Ascending aorta (tissue), 2 donors: ENCODE measurements around the gene PCBP3. TPM values are rescaled to one million over a fixed set of nuclear protein-coding genes. Genes with fewer than 3 reads are reported as not detected.

Source experiments
- DNase-seq, 2 donors: peaks; one replicate each; pipeline ENCODE4 v3.0.0-alpha.2; 2019; ENCODE audit warnings: low spot score in 2 of 2
- H3K27ac ChIP-seq, 2 donors: fragments of 200-600 bp; sonication (generic); one replicate each; pipeline ENCODE4 v1.5.1; 2016 to 2017; ENCODE audit warnings: mild to moderate bottlenecking in 1 of 2
- H3K27me3 ChIP-seq: fragments of 200-600 bp; sonication (generic); one replicate; pipeline ENCODE4 v1.5.1; 2017
- H3K36me3 ChIP-seq, 2 donors: fragments of 200-600 bp; sonication (generic); one replicate each; pipeline ENCODE4 v1.5.1; 2016
- H3K4me1 ChIP-seq, 2 donors: fragments of 200-600 bp; sonication (generic); one replicate each; pipeline ENCODE4 v1.5.1; 2016 to 2017; ENCODE audit warnings: mild to moderate bottlenecking in 1 of 2
- H3K4me3 ChIP-seq, 2 donors: fragments of 200-600 bp; sonication (generic); one replicate each; pipeline ENCODE4 v1.5.1; 2016 to 2017; ENCODE audit warnings: mild to moderate bottlenecking in 1 of 2
- H3K9me3 ChIP-seq, 2 donors: fragments of 200-600 bp; sonication (generic); one replicate each; pipeline ENCODE4 v1.5.1; 2016
- intact Hi-C: fragments of 100-400 bp; cut with DNase I; formaldehyde crosslinking; loops from one replicate; pipeline ENCODE4 v1.15.1; 2023
- total RNA-seq: library from RNA; depleted of rRNA; stranded (reverse); fragments of >200 nt; gene quantifications from one replicate; pipeline ENCODE4 v1.1.0, GENCODE V29; 2016
- TF ChIP-seq, protein P1 (sequence below), 3 experiments: fragments of 200-600 bp in 2 of 3; fragments of 450-650 bp in 1 of 3; sonication (generic) in 2 of 3; IDR thresholded peaks; one replicate each; pipeline ENCODE4 v1.5.1; 2016 to 2019; ENCODE audit warnings: antibody characterized with exemption in 3 of 3, mild to moderate bottlenecking in 1 of 3, moderate library complexity in 1 of 3

The PCBP3 gene
- total RNA-seq, 1 donor from 2014 or later, result not detected

DNA sequence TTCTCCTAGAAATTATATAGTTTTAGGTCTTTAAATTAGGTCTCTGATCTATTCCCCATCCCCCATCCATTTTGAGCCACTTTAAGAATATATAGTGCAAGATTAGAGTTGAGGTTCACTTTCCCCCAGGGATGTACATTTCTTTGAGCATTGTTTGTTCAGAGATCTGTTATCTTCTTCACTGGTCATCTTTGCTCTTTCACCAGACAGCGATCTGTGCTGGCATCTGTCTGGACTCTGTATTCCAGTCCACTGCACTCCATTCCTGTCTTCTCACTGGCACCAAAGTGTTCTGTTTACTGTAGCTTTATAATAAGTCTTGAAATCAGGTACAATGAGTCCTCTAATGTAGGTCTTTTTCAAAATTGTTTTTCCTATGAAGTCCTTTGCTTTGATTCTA is 112.5 kb downstream of the PCBP3 start:
- no peak overlapping the region for H3K27ac ChIP-seq
- intact Hi-C loops, result no loop called here
- no peaks in the 10 kb centered on the region for H3K27me3 ChIP-seq
- H3K9me3 ChIP-seq, result no peaks in the 10 kb centered on the region
- no peak overlapping the region for H3K4me3 ChIP-seq
- no peaks in the 10 kb centered on the region for H3K36me3 ChIP-seq
- H3K4me1 ChIP-seq, result no peaks in the 10 kb centered on the region
- DNase-seq, result no peak
- TF ChIP-seq, protein P1, sequence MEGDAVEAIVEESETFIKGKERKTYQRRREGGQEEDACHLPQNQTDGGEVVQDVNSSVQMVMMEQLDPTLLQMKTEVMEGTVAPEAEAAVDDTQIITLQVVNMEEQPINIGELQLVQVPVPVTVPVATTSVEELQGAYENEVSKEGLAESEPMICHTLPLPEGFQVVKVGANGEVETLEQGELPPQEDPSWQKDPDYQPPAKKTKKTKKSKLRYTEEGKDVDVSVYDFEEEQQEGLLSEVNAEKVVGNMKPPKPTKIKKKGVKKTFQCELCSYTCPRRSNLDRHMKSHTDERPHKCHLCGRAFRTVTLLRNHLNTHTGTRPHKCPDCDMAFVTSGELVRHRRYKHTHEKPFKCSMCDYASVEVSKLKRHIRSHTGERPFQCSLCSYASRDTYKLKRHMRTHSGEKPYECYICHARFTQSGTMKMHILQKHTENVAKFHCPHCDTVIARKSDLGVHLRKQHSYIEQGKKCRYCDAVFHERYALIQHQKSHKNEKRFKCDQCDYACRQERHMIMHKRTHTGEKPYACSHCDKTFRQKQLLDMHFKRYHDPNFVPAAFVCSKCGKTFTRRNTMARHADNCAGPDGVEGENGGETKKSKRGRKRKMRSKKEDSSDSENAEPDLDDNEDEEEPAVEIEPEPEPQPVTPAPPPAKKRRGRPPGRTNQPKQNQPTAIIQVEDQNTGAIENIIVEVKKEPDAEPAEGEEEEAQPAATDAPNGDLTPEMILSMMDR (IDR thresholded peaks at IDR 0.05), result no peak

DNA sequence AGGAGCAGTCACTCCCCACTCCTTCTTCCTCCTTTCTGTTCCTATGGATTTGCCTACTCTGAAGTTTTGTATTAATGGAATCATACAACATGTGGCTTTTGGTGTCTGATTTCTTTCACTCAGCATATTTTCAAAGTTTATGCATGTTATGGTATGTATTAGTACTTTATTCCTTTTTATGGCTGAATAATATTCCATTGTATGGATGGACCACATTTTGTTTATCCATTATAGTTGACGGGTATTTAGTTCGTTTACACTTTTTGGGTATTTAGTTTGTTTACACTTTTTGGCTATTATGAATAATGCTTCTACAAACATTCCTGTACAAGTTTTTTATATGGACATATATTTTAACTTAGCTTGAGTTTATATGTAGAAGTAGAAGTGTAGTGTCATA is 113.1 kb downstream of the PCBP3 start:
- TF ChIP-seq, protein P1 (IDR thresholded peaks at IDR 0.05), result no peak

GRCh38 chr21:45761704-45762103 is 118.2 kb downstream of the PCBP3 start:
- H3K9me3 ChIP-seq, result no peaks in the 10 kb centered on the region
- H3K4me1 ChIP-seq, result no peaks in the 10 kb centered on the region
- no peak for DNase-seq
- H3K36me3 ChIP-seq, result no peaks in the 10 kb centered on the region
- intact Hi-C loops, result no loop called here
- no peak overlapping the region for H3K27ac ChIP-seq
- no peaks in the 10 kb centered on the region for H3K27me3 ChIP-seq
- H3K4me3 ChIP-seq, result no peak overlapping the region
- TF ChIP-seq, protein P1 (IDR thresholded peaks at IDR 0.05), result no peak

More for the DNA sequence above, 113.1 kb downstream of the PCBP3 start:
- no peak for DNase-seq
- no peaks in the 10 kb centered on the region for H3K27me3 ChIP-seq
- no peaks in the 10 kb centered on the region for H3K36me3 ChIP-seq
- H3K9me3 ChIP-seq, result no peaks in the 10 kb centered on the region
- no peak overlapping the region for H3K27ac ChIP-seq
- H3K4me1 ChIP-seq, result no peaks in the 10 kb centered on the region
- H3K4me3 ChIP-seq, result no peak overlapping the region
- intact Hi-C loops, result no loop called here

DNA sequence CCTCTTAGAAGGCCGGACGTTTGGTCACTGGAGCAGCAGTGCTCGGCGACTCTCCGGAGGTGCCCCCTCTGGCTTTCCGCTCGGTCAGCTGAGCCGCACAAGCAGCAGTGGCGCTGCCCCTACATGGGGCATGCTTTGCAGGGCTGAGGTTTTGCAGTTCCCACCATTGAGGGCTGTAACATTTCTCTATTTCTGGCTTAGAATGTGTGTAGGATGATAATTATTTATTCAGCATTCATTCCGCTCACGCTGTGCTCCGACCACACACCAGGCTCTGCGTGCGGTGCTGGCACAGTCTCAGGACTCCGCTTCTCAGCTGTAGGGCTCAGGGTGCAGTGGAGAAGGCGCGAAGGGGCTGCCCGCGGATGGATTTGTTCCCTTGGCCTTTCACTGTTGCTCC is 119.5 kb downstream of the PCBP3 start:
- Histone ChIP-seq H3K4me3 (no peak overlapping the region), H3K36me3 (no peaks in the 10 kb centered on the region), H3K27ac (no peak overlapping the region), H3K4me1 (no peaks in the 10 kb centered on the region), H3K9me3 (no peaks in the 10 kb centered on the region), H3K27me3 (no peaks in the 10 kb centered on the region)
- no peak for DNase-seq
- TF ChIP-seq, protein P1 (IDR thresholded peaks at IDR 0.05), result no peak
- intact Hi-C loops, result no loop called here

DNA sequence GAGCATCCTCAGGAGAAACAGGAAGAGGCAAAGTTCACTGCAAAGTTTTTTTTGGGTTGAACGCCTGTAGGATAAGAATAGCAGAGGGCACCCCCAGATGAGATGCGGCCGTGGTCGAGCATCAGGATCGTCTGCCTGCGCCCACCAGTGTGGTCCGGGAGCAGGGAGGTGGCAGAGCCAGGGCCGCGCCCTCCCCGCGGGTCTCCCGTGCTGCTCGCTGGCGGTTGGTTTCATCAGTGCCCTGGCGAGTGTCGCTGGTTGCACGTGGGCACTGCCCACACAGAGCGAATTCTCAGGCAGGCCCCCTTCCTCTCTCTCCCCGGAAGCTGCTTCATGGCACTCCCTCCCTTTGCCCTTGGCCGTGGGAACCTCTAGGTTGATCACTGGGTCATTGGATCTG is 120.0 kb downstream of the PCBP3 start:
- TF ChIP-seq, protein P1 (IDR thresholded peaks at IDR 0.05), result no peak
- intact Hi-C loops, result no loop called here
- DNase-seq, result no peak
- H3K27me3 ChIP-seq, result no peaks in the 10 kb centered on the region
- no peak overlapping the region for H3K4me3 ChIP-seq
- H3K36me3 ChIP-seq, result no peaks in the 10 kb centered on the region
- no peak overlapping the region for H3K27ac ChIP-seq
- H3K4me1 ChIP-seq, result no peaks in the 10 kb centered on the region
- no peaks in the 10 kb centered on the region for H3K9me3 ChIP-seq

GRCh38 chr21:45764792-45765191 is 121.3 kb downstream of the PCBP3 start:
- no peak for DNase-seq
- Histone ChIP-seq H3K27me3 (no peaks in the 10 kb centered on the region), H3K27ac (no peak overlapping the region), H3K4me1 (no peaks in the 10 kb centered on the region), H3K4me3 (no peak overlapping the region), H3K36me3 (no peaks in the 10 kb centered on the region), H3K9me3 (no peaks in the 10 kb centered on the region)
- intact Hi-C loops, result no loop called here
- TF ChIP-seq, protein P1 (IDR thresholded peaks at IDR 0.05), result no peak
